HG03521 (cell line): ENCODE data around the gene ACMSD.

Experiments
- ATAC-seq: cut with Tn5 transposase; IDR thresholded peaks from one replicate; pipeline ENCODE4 v1.9.1; 2021; ENCODE audit warnings: mild to moderate bottlenecking, moderate library complexity; ENCODE audit not compliant: unreplicated experiment

The ACMSD gene

GRCh38 chr2:134944975-134945374 is 106.6 kb downstream of the ACMSD start:
- no peak for ATAC-seq

GRCh38 chr2:134946073-134946472 is 107.7 kb downstream of the ACMSD start:
- ATAC-seq = no peak

- no peak for ATAC-seq
These were observed 111.7 kb downstream of the ACMSD start for GRCh38 chr2:134949981-134950708.

GRCh38 chr2:134950886-134951285 is 112.5 kb downstream of the ACMSD start:
- no peak for ATAC-seq
